Duodenal mucosa (tissue), 2 donors: Measurements from ENCODE around the gene FAM3B.

Experiments
- H3K27ac ChIP-seq: one replicate; pipeline ENCODE4 v1.7.0; 2013; ENCODE audit warnings: low read depth, low read length
- H3K27me3 ChIP-seq, 2 donors: one replicate each; pipeline ENCODE4 v1.7.0; 2013; ENCODE audit warnings: low read length in 2 of 2, control low read depth in 1 of 2; ENCODE audit not compliant: insufficient read depth in 2 of 2, control insufficient read depth in 1 of 2
- H3K36me3 ChIP-seq, 2 donors: one replicate each; pipeline ENCODE4 v1.7.0; 2013; ENCODE audit warnings: low read length in 2 of 2, control low read depth in 1 of 2; ENCODE audit not compliant: insufficient read depth in 2 of 2, control insufficient read depth in 1 of 2
- H3K4me1 ChIP-seq, 2 donors: one replicate each; pipeline ENCODE4 v1.7.0; 2013; ENCODE audit warnings: low read length in 2 of 2, control low read depth in 1 of 2; ENCODE audit not compliant: insufficient read depth in 2 of 2, control insufficient read depth in 1 of 2
- H3K4me3 ChIP-seq, 2 donors: one replicate each; pipeline ENCODE4 v1.7.0; 2013; ENCODE audit warnings: low read length in 2 of 2, low read depth in 1 of 2
- H3K9ac ChIP-seq, 2 donors: one replicate each; pipeline ENCODE4 v1.7.0; 2013; ENCODE audit warnings: low read length in 2 of 2, low read depth in 1 of 2
- H3K9me3 ChIP-seq, 2 donors: one replicate each; pipeline ENCODE4 v1.7.0; 2013; ENCODE audit warnings: low read length in 2 of 2, control low read depth in 1 of 2; ENCODE audit not compliant: control insufficient read depth in 1 of 2

The FAM3B gene

GRCh38 chr21:41316200-41317062 is at the start of gene FAM3B:
FAM3B (plus strand) TSS chr21:41316801; CDS start chr21:41316880, 79 bp downstream.
- Histone ChIP-seq H3K4me3 (peak within 1 kb of the TSS; percentile 61 to 82), H3K4me1 (peaks cover 42 to 43% of the 10 kb centered on the region in 2 donors), H3K27ac (peak within 1 kb of the TSS; percentile 87), H3K9me3 (no peaks in the 10 kb centered on the region), H3K9ac (peak within 1 kb of the TSS; percentile 68 to 88), H3K27me3 (peaks cover 0 to 2% of the 10 kb centered on the region in 2 donors), H3K36me3 (peaks cover 0 to 11% of the 10 kb centered on the region in 2 donors)

DNA sequence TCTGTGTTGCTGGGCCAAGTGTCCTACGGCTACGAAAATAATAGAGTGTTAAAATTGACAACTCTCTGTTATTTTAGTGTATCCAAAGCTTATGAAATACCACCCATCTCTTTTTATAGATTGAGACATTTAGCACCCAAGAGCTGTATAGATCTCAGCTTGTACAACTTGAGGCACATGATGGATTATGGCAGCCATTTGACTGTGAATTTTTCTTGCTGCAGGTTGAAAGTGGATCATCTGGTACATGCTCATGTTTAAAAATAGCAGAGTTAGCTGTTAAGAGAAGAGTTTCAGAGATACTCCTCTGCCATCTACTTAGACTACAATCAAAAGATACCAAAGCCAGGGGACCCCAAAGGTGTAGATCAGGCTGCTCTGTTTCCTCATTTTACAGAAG is 49.3 kb upstream of the FAM3B start:
- H3K4me3 ChIP-seq: no peak overlapping the region
- no peak overlapping the region for H3K9ac ChIP-seq
- no peaks in the 10 kb centered on the region for H3K27me3 ChIP-seq
- no peaks in the 10 kb centered on the region for H3K4me1 ChIP-seq
- H3K9me3 ChIP-seq: peaks cover 0 to 3% of the 10 kb centered on the region in 2 donors
- no peaks in the 10 kb centered on the region for H3K36me3 ChIP-seq
- no peak overlapping the region for H3K27ac ChIP-seq

DNA sequence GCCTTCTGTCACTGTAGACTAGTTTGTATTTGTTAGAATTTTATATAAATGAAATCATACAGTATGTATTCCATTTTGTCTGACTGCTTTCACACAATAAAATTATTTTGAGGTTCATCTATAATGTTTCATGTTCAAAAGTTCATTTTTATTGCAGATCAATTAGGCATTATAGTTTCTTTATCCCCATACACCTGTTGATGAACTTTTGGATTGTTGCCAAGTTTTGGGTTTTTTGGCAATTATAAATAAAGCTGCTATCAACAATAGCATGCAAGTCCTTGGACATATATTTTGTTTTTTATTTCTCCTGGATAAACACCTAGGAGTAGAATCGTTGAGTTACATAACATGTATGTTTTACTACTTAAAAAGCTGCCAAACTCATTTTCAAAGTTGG is 47.1 kb upstream of the FAM3B start:
- Histone ChIP-seq H3K9ac (no peak overlapping the region), H3K9me3 (peaks cover 0 to 3% of the 10 kb centered on the region in 2 donors), H3K4me3 (no peak overlapping the region), H3K36me3 (no peaks in the 10 kb centered on the region), H3K27me3 (no peaks in the 10 kb centered on the region), H3K27ac (no peak overlapping the region), H3K4me1 (no peaks in the 10 kb centered on the region)

GRCh38 chr21:41277196-41277595 is 39.4 kb upstream of the FAM3B start:
- H3K4me3 ChIP-seq: no peak overlapping the region
- peaks cover 0 to under 1% of the 10 kb centered on the region in 2 donors for H3K9me3 ChIP-seq
- H3K27ac ChIP-seq: no peak overlapping the region
- no peak overlapping the region for H3K9ac ChIP-seq
- no peaks in the 10 kb centered on the region for H3K27me3 ChIP-seq
- peaks cover 0 to 3% of the 10 kb centered on the region in 2 donors for H3K36me3 ChIP-seq
- H3K4me1 ChIP-seq: no peaks in the 10 kb centered on the region

GRCh38 chr21:41277846-41278245 is 38.8 kb upstream of the FAM3B start:
- Histone ChIP-seq H3K27ac (no peak overlapping the region), H3K9ac (no peak overlapping the region), H3K4me1 (no peaks in the 10 kb centered on the region)

DNA sequence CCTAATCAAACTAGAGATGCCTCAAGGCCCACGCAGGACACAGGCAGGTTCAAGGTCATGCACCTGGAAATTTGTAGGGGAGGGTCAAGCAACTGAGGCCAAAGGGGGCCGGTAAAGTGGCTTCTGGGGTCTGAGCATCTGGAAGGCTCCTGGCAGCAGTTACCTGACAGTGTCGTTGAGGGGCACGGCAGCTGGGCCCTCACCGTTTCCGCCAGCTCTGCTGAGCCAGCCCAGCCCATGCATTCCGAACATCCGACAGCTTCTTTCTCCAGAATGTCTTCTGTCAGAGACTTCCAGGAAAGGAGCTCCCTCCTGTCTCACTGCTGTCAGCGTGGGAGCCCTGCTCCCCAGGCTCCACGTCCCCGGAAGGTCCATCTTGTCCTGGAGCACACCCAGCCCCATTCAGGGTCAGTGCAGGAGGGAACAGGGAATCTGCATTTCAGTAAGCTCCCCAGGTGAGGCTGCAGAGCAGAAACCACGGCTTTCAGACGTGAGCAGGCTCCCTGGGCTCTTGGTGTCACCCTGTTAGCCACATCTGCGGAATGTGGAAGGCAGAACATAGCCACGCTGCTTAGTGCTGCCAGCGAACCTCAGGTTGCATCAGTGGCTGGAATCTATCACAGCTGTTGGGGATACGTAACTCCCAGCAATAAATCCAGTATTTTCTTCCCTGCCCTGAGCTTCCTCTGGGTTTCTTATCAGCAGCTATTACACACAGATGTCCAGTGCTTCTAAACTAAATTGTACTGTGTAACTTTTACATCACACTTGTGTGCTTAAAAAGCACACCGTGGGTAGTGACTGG is 36.3 kb upstream of the FAM3B start:
- peaks cover 0 to 5% of the 10 kb centered on the region in 2 donors for H3K27me3 ChIP-seq
- H3K27ac ChIP-seq: no peak overlapping the region
- H3K4me3 ChIP-seq: no peak overlapping the region
- no peaks in the 10 kb centered on the region for H3K36me3 ChIP-seq
- H3K9ac ChIP-seq: no peak overlapping the region
- no peaks in the 10 kb centered on the region for H3K4me1 ChIP-seq
- H3K9me3 ChIP-seq: no peaks in the 10 kb centered on the region

More at GRCh38 chr21:41277846-41278245, 38.8 kb upstream of the FAM3B start:
- Histone ChIP-seq H3K9me3 (no peaks in the 10 kb centered on the region), H3K36me3 (peaks cover 0 to 3% of the 10 kb centered on the region in 2 donors), H3K27me3 (peaks cover 0 to 2% of the 10 kb centered on the region in 2 donors), H3K4me3 (no peak overlapping the region)

- Histone ChIP-seq H3K27ac (no peak overlapping the region), H3K27me3 (peaks cover 0 to 5% of the 10 kb centered on the region in 2 donors), H3K9ac (no peak overlapping the region)
These were observed 34.2 kb upstream of the FAM3B start for GRCh38 chr21:41282412-41282811.

DNA sequence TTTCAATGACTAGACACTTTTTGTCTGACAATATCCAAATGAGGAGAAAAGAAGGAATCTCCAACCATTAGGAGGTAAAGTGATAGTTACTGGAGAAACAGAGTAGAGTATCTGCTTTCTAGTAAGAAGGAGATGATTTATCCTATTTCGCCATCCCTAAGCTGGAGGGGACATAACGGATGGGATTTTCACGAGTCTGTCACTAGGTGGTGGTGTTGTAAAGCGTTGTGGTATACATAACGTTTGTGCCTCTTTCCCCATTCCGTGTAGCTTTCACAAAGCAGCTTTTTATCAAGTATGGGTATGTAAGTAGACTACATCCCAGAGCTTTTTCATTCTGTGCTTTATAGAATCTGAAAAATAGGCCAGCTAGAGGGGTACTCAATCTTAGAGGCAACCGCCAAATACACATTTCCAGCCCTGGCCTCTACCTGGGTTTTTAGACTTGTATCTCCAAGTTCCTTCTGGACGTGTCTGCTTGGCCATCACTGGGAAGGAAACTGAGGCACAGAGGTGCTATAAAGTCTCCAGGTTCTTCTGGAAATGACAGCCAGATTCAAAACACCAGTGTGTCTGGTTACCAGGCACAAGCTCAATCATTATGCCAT is 33.3 kb upstream of the FAM3B start:
- Histone ChIP-seq H3K4me1 (no peaks in the 10 kb centered on the region), H3K9me3 (no peaks in the 10 kb centered on the region), H3K36me3 (no peaks in the 10 kb centered on the region), H3K27me3 (peaks cover 0 to 5% of the 10 kb centered on the region in 2 donors), H3K9ac (no peak overlapping the region), H3K4me3 (no peak overlapping the region), H3K27ac (no peak overlapping the region)

More at GRCh38 chr21:41282412-41282811, 34.2 kb upstream of the FAM3B start:
- Histone ChIP-seq H3K4me1 (no peaks in the 10 kb centered on the region), H3K9me3 (no peaks in the 10 kb centered on the region), H3K36me3 (no peaks in the 10 kb centered on the region), H3K4me3 (no peak overlapping the region)

- Histone ChIP-seq H3K4me1 (peaks cover 3 to 4% of the 10 kb centered on the region in 2 donors), H3K36me3 (no peaks in the 10 kb centered on the region), H3K9me3 (no peaks in the 10 kb centered on the region), H3K27me3 (no peaks in the 10 kb centered on the region), H3K27ac (no peak overlapping the region), H3K4me3 (no peak overlapping the region), H3K9ac (no peak overlapping the region)
These were observed 27.2 kb upstream of the FAM3B start for GRCh38 chr21:41289431-41289830.
